ENCODE measurements around the gene ZSCAN10. TPM values are rescaled to one million over a fixed set of nuclear protein-coding genes. Genes with fewer than 3 reads are reported as not detected.

The ZSCAN10 gene
- total RNA-seq, 1 experiment from 2014 or later, result not detected

DNA sequence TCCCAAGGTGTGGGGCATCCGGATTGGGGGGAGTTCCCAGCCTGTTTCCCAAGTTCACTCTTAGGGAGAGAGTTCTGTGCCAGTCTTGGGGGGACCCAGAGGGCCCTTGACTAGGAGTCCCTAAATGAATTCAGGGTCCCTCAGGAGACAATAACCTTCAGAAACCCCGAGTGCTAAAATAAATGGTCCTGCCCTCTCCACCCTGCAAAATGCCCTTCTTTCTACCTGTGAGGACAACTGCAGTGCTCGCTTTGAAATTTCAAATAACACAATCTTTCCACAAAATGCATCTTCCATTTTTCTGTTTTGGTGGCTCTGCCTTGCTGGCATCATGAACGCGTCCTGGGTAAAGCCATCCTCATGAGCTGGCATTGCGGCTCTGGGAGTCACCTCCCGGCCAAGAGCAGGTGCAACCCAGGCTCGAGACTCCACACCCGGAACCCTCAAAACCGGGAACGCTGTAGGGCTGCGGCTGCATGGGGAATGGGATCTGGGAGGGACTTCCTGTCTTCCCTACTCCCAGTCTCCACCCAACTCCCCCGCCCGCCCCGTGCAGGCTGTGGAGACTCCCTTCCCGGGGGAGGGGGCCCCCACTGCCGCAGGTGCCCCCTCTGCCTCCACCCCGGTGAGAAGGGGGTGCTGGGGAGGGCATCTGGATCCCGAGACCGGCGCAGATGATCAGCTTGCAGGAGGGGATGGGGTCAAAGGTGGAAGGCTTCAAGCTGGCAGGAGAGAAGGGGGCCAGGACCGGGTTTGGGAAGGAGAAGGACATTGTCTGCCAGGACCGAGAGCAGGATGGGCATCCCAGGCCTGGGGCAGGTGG is 13.2 kb upstream of the ZSCAN10 start, which contains the start of gene ZNF205:
TSS of gene ZNF205 (plus strand) at position 529 of the 823 bp plus-strand sequence. CDS start 845 bp downstream, outside the sequence.
- peak; percentile 78 for DNase-seq (ENCODE audit: low read depth)

DNA sequence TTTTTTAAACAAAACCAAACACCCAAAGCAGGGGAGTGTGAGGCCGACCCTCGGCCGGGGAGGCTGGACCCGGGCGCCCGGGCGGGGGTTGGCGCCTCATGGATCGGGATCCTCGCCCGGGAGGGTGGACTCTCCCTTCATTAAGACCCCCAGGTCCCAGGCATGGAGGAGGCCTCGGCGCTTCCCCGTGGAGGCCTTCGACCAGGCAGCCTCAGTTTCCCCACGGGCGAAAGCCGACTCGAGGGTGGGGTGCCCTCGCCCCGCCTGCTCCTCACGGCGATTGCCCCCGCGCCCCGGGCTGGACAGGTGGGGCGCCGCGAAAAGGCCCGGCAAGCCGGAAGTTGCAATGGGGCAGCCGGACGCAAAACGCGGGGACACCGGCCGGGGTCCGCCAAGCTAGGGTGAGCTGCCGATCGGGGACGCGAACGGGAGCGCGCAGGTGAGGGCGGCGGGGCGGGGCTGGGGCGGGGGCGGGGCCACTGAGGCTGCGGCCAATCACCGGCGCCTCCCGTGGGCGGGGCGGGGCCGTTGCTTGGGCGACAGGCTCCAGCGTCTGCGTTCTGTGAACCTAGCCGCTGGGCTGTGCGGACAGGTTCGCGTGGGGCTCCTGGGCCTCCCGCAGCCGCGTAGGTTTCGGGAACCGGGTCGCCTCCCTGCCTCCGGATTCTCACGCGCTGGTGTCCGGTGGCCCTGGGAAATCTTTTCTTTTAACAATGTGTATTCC is 7.3 kb upstream of the ZSCAN10 start:
- DNase-seq (ENCODE audit: low read depth), result peak; percentile 85

DNA sequence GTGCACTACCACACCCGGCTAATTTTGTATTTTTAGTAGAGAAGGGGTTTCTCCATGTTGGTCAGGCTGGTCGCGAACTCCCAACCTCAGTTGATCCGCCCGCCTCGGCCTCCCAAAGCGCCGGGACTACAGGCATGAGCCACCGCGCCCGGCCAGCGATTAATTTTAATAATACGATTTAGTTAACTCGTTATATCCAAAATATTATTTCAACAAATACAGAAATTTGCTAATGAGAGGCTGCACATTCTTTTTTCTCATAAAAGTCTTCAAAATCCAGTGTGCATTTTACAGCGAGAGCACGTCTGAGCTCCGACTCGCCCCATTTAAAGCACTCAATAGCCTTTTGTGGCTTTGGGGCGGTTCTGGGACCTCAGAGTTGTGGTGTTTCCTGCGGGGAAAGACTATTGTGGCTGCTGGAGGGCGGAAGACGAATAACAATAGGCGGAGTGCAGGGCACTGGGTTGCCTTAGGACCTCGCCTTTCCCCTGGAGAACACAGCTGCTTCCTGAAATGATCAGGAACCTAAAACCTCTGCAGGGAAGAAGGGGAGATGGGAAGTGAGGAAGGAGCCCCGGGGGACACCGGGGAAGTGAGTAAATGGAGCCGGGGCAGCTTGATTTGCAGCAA is 2.9 kb upstream of the ZSCAN10 start:
- no peak for DNase-seq (ENCODE audit: low read depth)

DNA sequence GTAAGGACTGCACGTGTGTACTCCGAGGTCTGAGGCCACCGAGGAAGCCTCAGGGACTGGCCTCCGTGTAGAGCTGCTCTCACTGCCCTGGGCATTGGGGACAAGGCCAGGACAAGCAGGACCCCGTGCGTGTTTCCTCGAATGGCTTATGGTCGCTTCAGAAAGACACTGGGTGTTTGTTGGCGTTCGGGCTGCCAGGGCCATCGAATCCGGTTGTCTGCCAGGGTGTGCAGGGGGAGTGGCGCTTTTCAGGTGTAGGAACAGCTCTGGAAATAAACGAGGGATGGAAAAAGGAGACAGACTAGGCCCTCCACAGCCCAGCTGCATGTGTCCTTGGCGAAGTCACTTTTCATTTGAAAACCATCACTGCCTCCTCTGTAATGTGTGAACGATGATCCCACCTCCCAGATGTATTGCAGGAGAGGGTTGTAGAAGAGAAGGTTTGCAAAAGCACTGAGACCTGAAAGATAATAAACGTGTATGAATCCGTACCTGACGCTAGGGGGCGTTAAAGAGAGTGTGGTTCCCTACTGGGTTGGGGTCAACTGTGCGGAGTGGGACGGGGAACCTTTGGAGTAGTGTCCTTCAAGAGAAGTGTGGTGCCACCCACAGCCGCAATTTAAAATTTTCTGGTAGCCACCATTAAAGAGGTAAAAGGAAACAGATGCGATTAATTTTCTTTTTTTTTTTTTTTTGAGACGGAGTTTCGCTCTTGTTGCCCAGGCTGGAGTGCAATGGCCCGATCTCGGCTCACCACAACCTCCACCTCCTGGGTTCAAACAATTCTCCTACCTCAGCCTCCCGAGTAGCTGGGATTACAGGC is 2.1 kb upstream of the ZSCAN10 start:
- DNase-seq (ENCODE audit: low read depth), result peak; percentile 36

DNA sequence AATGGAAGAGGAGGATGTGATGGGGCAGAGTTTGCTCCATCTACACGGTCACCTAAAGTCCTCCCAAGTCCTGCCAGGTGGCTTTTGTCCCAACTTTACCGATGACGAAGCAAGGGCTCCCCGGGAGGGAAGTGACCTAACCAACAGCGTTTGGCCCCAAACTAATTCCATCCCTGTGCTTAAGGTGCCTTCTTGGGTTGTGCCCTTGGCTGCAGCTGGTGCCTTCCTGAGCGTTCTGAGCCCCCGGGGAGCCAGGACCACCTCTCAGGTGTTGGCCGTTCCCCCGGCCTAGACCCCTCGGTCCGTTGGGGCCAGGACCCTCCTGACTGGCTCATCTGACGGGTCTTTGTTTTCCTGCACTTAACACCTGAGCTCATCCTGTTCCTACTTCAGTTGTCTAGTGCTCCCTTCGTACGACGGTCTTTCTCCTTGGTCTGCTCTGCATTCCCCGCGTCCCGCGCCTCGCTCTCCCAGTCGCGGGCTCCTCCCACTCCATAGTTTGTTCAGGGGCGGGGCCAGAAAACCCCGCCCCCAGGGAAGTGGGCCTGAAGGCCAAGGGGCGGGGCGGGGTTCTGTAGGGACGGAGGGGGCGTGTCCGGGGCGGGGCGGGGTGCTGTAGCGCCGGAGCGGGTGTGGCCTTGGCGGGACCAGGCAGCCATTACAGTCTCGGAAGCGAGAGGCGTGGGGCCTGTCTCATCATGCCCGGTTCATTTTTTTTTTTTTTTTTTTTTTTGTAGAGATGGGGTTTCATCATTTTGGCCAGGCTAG is 822 bp upstream of the ZSCAN10 start:
- DNase-seq (ENCODE audit: low read depth), result peak; percentile 83

DNA sequence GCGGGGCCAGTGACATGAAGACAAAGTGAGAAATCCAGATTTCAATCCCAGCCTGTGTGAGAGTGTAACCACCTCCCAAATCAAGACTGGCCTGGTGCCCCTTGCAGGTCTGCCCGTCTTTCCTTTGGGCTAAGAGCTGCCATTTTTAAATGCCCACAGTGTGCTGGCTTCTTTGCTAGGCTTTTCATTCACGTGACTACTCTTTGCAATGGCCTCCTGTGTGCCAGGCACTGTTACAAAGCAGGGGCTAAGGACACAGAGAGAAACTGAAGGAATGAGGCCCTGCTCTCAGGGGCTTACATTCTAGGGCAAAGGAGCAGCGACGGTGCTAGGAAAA is 269 bp upstream of the ZSCAN10 start:
- DNase-seq (ENCODE audit: low read depth), result no peak

DNA sequence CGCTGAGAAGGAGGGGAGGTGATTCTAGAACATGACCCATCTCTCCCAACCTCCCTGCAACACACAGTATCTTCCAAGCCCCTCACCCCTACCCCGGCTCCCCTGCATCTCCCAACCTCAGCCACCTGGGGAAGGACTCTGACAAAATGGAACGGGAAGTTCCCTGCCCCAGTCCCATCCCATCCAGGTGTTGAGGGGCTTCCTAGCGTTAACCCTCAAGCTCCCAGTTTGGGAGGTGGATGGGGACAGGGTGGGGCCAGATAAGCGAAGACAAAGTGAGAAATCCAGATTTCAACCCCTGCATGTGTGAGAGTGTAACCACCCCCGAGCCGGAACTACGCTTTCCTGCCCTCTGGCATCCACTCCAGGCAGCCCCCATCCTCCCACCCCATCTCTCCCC is 1.8 kb downstream of the ZSCAN10 start:
- DNase-seq (ENCODE audit: low read depth), result no peak

DNA sequence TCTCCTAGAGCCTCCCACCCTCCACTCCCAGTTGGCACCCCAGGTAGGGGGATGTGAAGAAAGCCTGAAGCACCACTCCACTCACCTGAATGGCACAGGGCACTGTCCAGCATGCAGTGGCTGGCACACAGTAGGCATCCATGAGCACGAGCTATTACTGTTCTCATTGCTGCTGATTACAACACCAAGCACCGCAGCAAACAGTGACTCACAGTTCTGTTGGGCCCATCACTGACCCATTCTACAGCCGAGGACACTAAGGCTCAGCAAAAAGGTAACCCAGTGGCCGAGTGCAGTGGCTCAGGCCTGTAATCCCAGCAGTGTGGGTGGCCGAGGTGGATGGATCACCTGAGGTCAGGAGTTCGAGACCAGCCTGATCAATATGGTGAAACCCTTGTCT is 2.7 kb downstream of the ZSCAN10 start:
- no peak for DNase-seq (ENCODE audit: low read depth)

DNA sequence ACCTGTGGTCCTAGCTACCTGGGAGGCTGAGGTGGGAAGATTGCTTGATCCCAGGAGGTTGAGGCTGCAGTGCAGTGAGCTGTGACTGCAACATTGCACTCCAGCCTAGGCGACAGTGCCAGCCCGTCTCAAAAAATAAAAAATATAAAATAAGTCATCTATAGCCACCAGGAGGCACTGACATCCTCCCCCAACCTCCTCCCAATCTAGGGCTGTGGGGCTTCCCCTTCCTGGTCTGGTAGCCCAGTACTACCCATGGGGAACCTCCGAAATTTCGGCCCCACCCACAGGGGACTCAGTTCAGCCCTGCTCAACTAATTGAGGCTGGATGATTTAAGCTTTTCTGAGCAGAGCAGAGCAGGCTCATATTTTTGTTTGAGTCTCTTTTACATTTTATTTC is 3.2 kb downstream of the ZSCAN10 start:
- peak; percentile 20 for DNase-seq (ENCODE audit: low read depth)

DNA sequence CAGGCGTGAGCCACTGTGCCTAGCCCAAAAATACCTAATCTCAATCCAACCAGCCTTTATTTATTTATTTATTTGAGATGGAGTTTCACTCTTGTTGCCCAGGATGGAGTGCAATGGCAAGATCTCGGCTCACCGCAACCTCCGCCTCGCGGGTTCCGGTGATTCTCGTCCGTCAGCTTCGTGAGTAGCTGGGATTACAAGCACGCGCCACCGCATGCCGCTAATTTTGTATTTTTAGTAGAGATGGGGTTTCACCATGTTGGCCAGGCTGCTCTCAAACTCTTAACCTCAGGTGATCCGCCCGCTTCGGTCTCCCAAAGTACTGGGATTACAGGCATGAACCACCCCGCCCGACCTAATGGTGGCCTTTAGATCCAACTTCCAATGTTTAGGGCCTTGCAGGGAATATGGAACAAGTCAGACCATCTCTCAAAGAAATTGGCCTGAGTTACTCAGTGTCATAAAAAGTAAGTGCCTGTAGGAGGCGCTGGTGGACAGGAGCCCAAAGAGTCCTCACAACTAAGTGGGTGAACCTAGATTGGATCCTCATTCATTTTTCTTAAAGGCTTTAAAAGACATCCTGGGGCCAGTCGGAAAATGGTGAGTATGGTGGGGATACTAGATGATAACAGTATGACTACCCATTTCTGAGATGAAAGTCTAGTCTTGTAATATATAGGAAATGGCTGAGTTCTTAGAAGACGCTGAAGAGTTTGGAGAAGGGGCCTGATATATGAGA is 4.6 kb downstream of the ZSCAN10 start:
- peak; percentile 45 for DNase-seq (ENCODE audit: low read depth)

DNA sequence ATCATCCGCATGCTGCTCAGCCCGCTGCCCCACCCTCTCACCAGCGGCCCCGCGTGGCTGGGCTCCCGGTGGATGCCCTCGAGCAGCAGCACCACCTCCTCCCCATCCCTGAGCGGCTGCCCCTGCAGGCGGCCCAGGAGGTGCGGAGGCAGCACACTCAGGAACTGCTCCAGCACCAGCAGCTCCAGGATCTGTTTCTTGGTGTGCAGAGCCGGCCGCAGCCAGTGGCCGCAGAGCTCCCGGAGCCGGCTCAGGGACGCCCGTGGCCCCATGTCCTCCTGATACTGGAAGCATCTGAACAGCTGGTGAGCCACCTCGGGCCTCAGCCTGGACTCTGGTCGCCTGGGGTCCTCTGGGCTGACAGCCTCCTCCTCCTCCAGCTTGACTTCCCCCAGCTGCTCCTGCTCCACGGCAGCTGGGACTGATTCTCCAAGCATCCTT is 6.6 kb downstream of the ZSCAN10 start:
- DNase-seq (ENCODE audit: low read depth), result no peak

DNA sequence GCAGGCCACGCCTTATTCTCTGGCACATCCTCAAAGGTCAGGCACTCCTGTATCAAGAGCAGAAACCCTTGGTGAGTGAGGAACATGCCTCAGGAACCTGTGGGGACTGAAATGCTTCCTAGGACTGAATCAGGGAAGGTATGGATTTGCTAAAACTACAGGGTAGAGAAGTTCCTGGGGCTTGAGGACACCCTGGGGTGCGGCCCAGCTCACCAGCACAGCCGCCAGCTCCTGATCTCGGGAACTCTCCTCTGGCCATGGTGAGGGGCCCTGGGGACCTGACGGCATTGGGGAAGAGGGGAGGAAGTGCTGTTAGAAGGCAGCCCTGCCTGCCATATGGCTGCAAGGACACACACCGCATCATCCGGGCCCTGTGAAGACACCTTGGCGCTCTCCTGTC is 7.5 kb downstream of the ZSCAN10 start:
- no peak for DNase-seq (ENCODE audit: low read depth)

DNA sequence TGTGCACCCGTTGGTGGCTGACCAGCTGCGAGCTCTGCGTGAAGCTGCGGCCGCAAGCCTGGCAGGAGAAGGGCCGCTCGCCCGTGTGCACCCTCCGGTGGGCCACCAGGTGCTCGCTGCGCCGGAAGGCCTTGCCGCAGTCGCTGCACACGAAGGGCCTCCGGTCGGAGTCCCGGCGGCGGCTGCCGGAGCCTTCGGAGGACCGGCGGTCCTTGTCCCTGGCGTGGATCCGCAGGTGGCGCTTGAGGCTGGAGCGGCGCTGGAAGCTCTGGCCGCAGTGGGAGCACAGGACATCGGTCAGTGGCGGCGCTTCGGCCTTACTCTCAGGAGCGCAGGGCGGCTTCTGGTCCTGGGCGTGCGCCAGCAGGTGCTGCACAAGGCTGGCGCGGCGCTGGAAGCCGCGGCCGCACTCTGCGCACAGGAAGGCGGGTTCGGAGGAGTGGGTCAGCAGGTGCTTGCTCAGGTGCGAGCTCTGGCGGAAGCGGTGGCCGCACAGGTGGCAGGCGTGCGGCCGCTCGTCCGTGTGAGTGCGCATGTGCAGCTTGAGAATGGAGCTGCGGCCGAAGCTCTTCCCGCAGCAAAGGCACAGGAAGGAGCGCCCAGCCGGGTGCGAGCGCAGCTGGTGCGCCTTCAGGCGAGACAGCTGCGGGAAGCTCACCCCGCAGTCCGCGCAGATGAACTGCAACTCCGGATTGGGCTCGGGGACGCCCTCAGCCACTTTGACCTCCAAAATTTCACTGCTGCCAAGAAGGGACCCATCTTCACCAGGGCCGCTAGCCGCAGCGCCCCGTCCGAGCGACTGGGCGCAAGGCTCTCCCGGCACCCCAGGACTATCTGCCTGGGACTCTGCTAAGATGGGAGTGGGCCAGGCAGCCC is 9.1 kb downstream of the ZSCAN10 start:
- DNase-seq (ENCODE audit: low read depth), result no peak

DNA sequence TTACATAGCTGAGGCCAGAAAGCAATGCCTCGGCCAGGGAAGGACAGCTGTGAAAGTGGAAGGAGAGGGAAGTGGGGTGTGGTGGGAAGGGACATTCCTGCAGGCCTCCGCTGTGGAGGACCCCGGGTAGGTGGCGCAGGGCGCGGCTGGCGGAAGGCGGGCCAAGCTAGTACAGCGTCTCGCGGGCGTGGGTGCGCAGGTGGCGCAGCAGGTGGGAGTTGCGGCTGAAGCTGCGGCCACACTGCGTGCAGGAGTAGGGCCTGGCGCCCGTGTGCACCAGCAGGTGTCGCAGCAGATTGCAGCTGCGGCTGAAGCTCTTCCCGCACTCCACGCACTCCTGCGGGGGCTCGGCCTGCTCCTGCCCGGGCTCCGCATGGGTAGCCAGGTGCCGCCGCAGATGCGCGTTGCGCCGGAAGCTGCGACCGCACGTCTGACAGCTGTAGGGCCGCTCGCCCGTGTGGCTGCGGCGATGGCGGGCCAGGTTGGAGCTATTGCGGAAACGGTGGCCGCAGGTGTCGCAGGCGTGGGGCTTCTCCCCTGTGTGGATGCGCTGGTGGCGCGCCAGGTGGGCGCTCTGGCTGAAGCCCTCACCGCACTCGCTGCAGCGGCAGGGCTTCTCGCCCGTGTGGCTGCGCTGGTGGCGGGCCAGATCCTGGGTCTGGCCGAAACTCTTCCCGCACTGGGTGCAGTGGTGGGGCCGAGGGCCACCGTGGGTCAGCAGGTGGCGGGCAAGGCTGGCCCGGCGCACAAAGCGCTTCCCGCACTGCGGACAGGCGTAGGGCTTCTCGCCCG is 10.0 kb downstream of the ZSCAN10 start:
- no peak for DNase-seq (ENCODE audit: low read depth)

DNA sequence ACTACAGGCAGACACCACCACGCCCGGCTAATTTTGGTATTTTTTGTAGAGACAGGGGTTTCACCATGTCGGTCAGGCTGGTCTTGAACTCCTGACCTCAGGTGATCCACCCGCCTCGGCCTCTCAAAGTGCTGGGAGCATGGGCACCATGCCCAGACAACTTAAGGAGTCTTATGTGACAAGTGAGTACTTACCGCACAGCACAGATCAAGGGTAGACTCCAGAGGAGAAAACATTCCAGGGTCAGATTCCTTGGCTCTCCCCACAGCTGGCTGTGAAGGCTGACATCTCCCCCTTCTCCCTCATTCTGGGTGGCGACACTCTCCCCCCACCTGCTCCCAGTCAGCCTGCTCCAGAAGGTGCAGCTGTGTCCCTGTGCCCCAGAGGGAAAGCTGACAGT is 10.6 kb downstream of the ZSCAN10 start:
- no peak for DNase-seq (ENCODE audit: low read depth)

DNA sequence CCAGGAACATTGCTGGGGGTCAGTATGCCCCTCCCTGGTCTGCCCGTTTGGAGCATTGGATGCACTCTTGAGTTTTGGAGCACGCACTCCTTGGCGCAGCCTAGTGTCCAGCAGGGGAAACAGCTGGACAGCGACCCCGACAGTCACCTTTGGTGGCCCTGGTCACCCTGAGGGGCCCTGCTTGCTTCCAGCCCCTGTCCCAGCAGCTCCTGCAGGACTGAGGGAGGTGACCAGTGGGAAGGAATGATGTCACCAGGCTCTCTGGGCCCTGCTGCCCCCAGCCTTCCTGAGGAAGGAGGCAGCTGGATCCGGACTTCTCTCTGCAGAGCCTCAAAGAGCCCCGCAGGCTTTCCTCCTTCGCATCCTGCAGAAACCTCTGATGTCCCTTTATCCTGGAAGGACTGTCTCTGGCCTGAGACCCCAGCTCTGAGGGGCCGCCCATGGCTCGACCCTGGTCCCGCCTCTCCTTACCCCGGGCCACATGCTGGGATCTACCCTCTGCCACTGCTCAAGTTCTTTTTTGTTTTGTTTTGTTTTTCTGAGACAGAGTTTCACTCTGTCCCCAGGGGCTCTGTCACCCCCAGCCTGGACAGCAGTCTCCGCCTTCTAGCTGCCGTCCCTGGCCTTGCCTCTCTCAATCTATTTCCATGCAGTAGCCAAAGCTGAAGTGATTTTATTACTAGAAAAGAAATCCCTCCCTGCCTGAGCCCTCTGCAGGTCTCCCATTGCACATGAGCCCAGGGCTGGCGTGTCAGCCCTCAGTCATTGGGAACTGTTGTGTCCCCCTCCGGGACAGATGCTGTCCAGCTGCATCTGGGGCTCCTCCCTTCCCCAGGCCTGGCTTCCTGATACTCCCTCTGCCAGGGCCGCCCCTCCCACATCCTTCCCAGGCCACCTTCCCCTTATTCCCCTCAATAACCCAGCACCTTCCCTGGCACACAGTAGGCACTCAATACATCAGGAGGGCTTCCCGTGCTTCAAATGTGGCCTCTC is 11.6 kb downstream of the ZSCAN10 start:
- no peak for DNase-seq (ENCODE audit: low read depth)

DNA sequence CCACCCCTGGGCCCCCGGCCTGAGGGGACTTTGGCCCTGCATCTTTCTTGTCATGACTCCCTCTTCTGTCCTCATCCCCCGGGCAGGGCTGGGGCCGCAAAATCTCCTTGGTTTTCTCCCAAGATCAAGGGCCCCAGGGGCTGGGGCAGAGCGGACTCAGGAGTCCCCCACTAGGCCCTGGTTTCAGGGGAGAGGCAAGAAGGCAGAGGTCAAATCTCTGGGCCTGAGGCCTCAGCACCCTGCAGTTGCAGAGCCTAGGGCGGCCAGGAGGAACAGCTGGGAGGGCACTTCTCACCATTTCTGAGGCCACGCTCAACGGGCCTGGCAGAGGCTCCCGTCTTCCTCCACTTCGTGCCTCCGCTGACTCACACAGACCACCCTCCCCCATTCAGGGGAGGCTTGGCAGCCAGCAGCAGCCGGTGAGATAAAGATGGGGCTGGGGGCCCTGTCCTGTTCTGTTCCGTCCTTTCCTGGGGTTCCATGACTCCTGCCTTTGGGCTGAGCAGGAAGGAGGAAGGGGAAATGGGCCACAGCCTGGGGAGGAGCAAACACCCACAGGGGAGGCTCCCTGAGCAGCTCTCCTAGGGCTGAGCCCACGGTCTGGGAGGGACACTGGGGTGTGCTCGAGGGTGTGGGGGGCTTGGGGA is 12.4 kb downstream of the ZSCAN10 start:
- DNase-seq (ENCODE audit: low read depth), result no peak
